H9 (cell line): ENCODE data around the gene TSPYL1. TPM values are rescaled to one million over a fixed set of nuclear protein-coding genes. Genes with fewer than 3 reads are reported as not detected.

Experiments
- DNase-seq: peaks from one replicate; pipeline ENCODE4 v3.0.0-alpha.2; 2017
- H2AFZ ChIP-seq: one replicate; pipeline ENCODE4 v1.6.1; 2013; ENCODE audit warnings: mild to moderate bottlenecking, low read length, control low read depth, moderate library complexity
- H2AK5ac ChIP-seq: 2 replicates; pipeline ENCODE4 v1.6.1; 2013; ENCODE audit warnings: low read length, control low read depth, mixed read lengths; ENCODE audit not compliant: insufficient read length
- H2BK120ac ChIP-seq: one replicate; pipeline ENCODE4 v1.6.1; 2013; ENCODE audit warnings: low read depth, mild to moderate bottlenecking, low read length, control low read depth, inconsistent platforms; ENCODE audit not compliant: poor library complexity, severe bottlenecking
- H2BK12ac ChIP-seq: 2 replicates; pipeline ENCODE4 v1.6.1; 2013; ENCODE audit warnings: low read length, control low read depth, mixed read lengths, low read depth; ENCODE audit not compliant: insufficient read length
- H2BK15ac ChIP-seq: 2 replicates; pipeline ENCODE4 v1.6.1; 2013; ENCODE audit warnings: low read depth, low read length, control low read depth
- H2BK20ac ChIP-seq: one replicate; pipeline ENCODE4 v1.6.1; 2013; ENCODE audit warnings: low read depth, mild to moderate bottlenecking, low read length, control low read depth, inconsistent platforms; ENCODE audit not compliant: poor library complexity, severe bottlenecking
- H2BK5ac ChIP-seq: 2 replicates; pipeline ENCODE4 v1.6.1; 2013; ENCODE audit warnings: low read length, control low read depth, mixed read lengths; ENCODE audit not compliant: insufficient read length
- H3K14ac ChIP-seq: 2 replicates; pipeline ENCODE4 v1.6.1; 2013; ENCODE audit warnings: low read length, control low read depth; ENCODE audit not compliant: insufficient read depth
- H3K18ac ChIP-seq: 2 replicates; pipeline ENCODE4 v1.6.1; 2013; ENCODE audit warnings: low read depth, mild to moderate bottlenecking, mixed read lengths, low read length, control low read depth; ENCODE audit not compliant: insufficient read length
- H3K23ac ChIP-seq: 2 replicates; pipeline ENCODE4 v1.6.1; 2013; ENCODE audit warnings: low read length, control low read depth, mixed read lengths, low read depth; ENCODE audit not compliant: insufficient read length
- H3K23me2 ChIP-seq: 2 replicates; pipeline ENCODE4 v1.6.1; 2013; ENCODE audit warnings: low read depth, mild to moderate bottlenecking, mixed read lengths, low read length, control low read depth; ENCODE audit not compliant: insufficient read length, poor library complexity, severe bottlenecking
- H3K27ac ChIP-seq: 2 replicates; pipeline ENCODE4 v1.5.1; 2013; ENCODE audit warnings: low read length, control low read depth, mixed read lengths, low read depth; ENCODE audit not compliant: insufficient read length
- H3K27me3 ChIP-seq: 2 replicates; pipeline ENCODE4 v1.6.1; 2013; ENCODE audit warnings: low read length, control low read depth, inconsistent platforms; ENCODE audit not compliant: insufficient read depth
- H3K4ac ChIP-seq: 2 replicates; pipeline ENCODE4 v1.6.1; 2013; ENCODE audit warnings: low read depth, mild to moderate bottlenecking, control low read depth, inconsistent platforms, low read length, moderate library complexity
- H3K4me1 ChIP-seq: 2 replicates; pipeline ENCODE4 v1.6.1; 2013; ENCODE audit warnings: low read length, control low read depth, inconsistent platforms; ENCODE audit not compliant: insufficient read depth
- H3K4me2 ChIP-seq: 2 replicates; pipeline ENCODE4 v1.6.1; 2013; ENCODE audit warnings: low read length, control low read depth, mixed read lengths; ENCODE audit not compliant: insufficient read length, insufficient read depth
- H3K56ac ChIP-seq: 2 replicates; pipeline ENCODE4 v1.6.1; 2013; ENCODE audit warnings: low read depth, mild to moderate bottlenecking, mixed read lengths, low read length, control low read depth; ENCODE audit not compliant: insufficient read length
- H3K79me1 ChIP-seq: 2 replicates; pipeline ENCODE4 v1.6.1; 2013; ENCODE audit warnings: low read depth, mild to moderate bottlenecking, moderate library complexity, low read length, control low read depth, inconsistent platforms; ENCODE audit not compliant: insufficient read depth, poor library complexity, severe bottlenecking
- H3K79me2 ChIP-seq: 2 replicates; pipeline ENCODE4 v1.6.1; 2013; ENCODE audit warnings: low read length, control low read depth, inconsistent platforms; ENCODE audit not compliant: insufficient read depth
- H3K9ac ChIP-seq: 2 replicates; pipeline ENCODE4 v1.6.1; 2013; ENCODE audit warnings: low read length, control low read depth, mixed read lengths; ENCODE audit not compliant: insufficient read length; ENCODE audit errors: extremely low read depth
- H3K9me3 ChIP-seq: one replicate; pipeline ENCODE4 v1.6.1; 2013; ENCODE audit warnings: low read depth, low read length, inconsistent platforms; ENCODE audit not compliant: control insufficient read depth
- H3T11ph ChIP-seq: one replicate; pipeline ENCODE4 v1.6.1; 2013; ENCODE audit warnings: mild to moderate bottlenecking, low read length, control low read depth, inconsistent platforms
- H4K20me1 ChIP-seq: one replicate; pipeline ENCODE4 v1.6.1; 2013; ENCODE audit not compliant: control insufficient read depth, insufficient read length, insufficient read depth
- H4K5ac ChIP-seq: 2 replicates; pipeline ENCODE4 v1.6.1; 2013; ENCODE audit warnings: low read depth, mild to moderate bottlenecking, mixed read lengths, low read length, control low read depth; ENCODE audit not compliant: insufficient read length
- H4K8ac ChIP-seq: replicated peaks from 2 replicates; pipeline ENCODE4 v1.6.1; 2013; ENCODE audit warnings: low read length, control low read depth, mixed read lengths, low read depth; ENCODE audit not compliant: insufficient read length
- H4K91ac ChIP-seq: 2 replicates; pipeline ENCODE4 v1.6.1; 2013; ENCODE audit warnings: low read depth, mild to moderate bottlenecking, moderate library complexity, mixed read lengths, low read length, control low read depth; ENCODE audit not compliant: insufficient read length
- H3K27ac Mint-ChIP-seq, 3 experiments: 2 replicates in 2 of 3; 3 replicates in 1 of 3; pipeline ENCODE4 v1.8.0; 2020 to 2021; ENCODE audit warnings: mixed read lengths in 3 of 3, mild to moderate bottlenecking in 1 of 3, moderate library complexity in 1 of 3
- H3K27me3 Mint-ChIP-seq: 2 replicates; pipeline ENCODE4 v1.8.0; 2021; ENCODE audit warnings: low read depth, mild to moderate bottlenecking, moderate library complexity, mixed read lengths
- H3K36me3 Mint-ChIP-seq, 3 experiments: 2 replicates in 2 of 3; 3 replicates in 1 of 3; pipeline ENCODE4 v1.8.0; 2020 to 2021; ENCODE audit warnings: low read depth in 3 of 3, mixed read lengths in 3 of 3; ENCODE audit not compliant: insufficient read depth in 1 of 3
- H3K4me1 Mint-ChIP-seq, 2 experiments: 2 replicates each; pipeline ENCODE4 v1.8.0; 2020; ENCODE audit warnings: mixed read lengths in 2 of 2
- H3K4me3 Mint-ChIP-seq, 2 experiments: 2 replicates in 1 of 2; 3 replicates in 1 of 2; pipeline ENCODE4 v1.8.0; 2020 to 2021; ENCODE audit warnings: mild to moderate bottlenecking in 2 of 2, mixed read lengths in 2 of 2, moderate library complexity in 1 of 2
- H3K9me3 Mint-ChIP-seq, 2 experiments: 2 replicates in 1 of 2; 3 replicates in 1 of 2; pipeline ENCODE4 v1.8.0; 2020; ENCODE audit warnings: mild to moderate bottlenecking in 2 of 2, mixed read lengths in 2 of 2, moderate library complexity in 1 of 2
- total RNA-seq: library from RNA; stranded (reverse); gene quantifications from 2 replicates; pipeline ENCODE4 v1.2.1, GENCODE V29; 2021
- TF ChIP-seq, protein P1 (sequence below): fragments of 200-600 bp; sonication (generic); conservative IDR thresholded peaks from 3 replicates; pipeline ENCODE4 v1.8.0; 2021; ENCODE audit warnings: antibody characterized with exemption, mild to moderate bottlenecking

Gene TSPYL1
- total RNA-seq, 1 experiment from 2014 or later, result 75.3 TPM

DNA sequence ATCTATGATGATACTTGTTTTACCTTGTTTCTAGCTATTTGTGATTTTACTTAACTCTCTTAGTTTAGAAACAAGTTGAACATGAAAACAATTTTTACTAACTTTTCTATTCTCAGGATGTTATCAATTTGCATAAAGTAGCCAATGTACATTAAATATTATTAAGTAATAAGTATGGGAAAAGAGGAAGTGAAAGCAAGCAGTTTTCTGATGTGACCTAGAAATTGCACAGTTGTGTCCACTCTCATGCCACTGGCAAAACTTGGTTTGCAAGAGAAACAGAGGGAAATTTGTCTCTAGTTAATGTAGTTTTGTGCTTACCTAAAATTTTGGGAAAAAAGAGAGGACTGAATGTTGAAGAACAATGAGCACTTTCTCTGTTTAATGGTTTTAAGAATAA is 19.2 kb upstream of the TSPYL1 start:
- Histone ChIP-seq H3K23me2 (no peaks in the 10 kb centered on the region), H3K79me1 (no peaks in the 10 kb centered on the region), H3K18ac (no peak overlapping the region), H3K4me2 (no peak overlapping the region), H3K27me3 (no peaks in the 10 kb centered on the region), H2AK5ac (no peak overlapping the region), H3K23ac (no peak overlapping the region), H3K14ac (no peak overlapping the region), H3K9ac (no peak overlapping the region), H3T11ph (no peak overlapping the region), H2AFZ (no peak overlapping the region), H2BK12ac (no peak overlapping the region), H2BK5ac (no peak overlapping the region), H2BK15ac (no peak overlapping the region), H3K4ac (no peak overlapping the region), H4K20me1 (no peaks in the 10 kb centered on the region), H2BK20ac (no peak overlapping the region), H3K9me3 (peaks cover 6% of the 10 kb centered on the region), H4K5ac (no peak overlapping the region), H3K27ac (no peak overlapping the region), H3K56ac (no peak overlapping the region), H3K4me1 (no peaks in the 10 kb centered on the region), H2BK120ac (no peak overlapping the region), H4K91ac (no peak overlapping the region), H4K8ac (no peak overlapping the region), H3K79me2 (no peaks in the 10 kb centered on the region)
- Mint-ChIP-seq H3K36me3 (peaks cover 0 to 6% (median 4%) of the 10 kb centered on the region in 3 experiments; a peak in 4 of 7 replicates), H3K4me3 (no peak overlapping the region), H3K4me1 (no peaks in the 10 kb centered on the region), H3K27ac (no peak overlapping the region), H3K27me3 (no peaks in the 10 kb centered on the region), H3K9me3 (peaks cover 3 to 12% of the 10 kb centered on the region in 2 experiments)
- TF ChIP-seq, protein P1, sequence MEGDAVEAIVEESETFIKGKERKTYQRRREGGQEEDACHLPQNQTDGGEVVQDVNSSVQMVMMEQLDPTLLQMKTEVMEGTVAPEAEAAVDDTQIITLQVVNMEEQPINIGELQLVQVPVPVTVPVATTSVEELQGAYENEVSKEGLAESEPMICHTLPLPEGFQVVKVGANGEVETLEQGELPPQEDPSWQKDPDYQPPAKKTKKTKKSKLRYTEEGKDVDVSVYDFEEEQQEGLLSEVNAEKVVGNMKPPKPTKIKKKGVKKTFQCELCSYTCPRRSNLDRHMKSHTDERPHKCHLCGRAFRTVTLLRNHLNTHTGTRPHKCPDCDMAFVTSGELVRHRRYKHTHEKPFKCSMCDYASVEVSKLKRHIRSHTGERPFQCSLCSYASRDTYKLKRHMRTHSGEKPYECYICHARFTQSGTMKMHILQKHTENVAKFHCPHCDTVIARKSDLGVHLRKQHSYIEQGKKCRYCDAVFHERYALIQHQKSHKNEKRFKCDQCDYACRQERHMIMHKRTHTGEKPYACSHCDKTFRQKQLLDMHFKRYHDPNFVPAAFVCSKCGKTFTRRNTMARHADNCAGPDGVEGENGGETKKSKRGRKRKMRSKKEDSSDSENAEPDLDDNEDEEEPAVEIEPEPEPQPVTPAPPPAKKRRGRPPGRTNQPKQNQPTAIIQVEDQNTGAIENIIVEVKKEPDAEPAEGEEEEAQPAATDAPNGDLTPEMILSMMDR, result no peak
- no peak for DNase-seq
